Calu3 (cell line): Measurements from ENCODE around the gene GATAD2B. TPM values are rescaled to one million over a fixed set of nuclear protein-coding genes. Genes with fewer than 3 reads are reported as not detected.

Experiments used
- BruUV-seq: library from RNA; stranded (reverse); fragments of 400-500 nt; replicated peaks from 2 replicates; lab custom pipeline; 2021; lab: Mats Ljungman, UMichigan
- CTCF ChIA-PET: fragments of 300-600 bp; sonication (Branson Sonifier 250); formaldehyde crosslinking; loops from one replicate; lab custom pipeline; 2022; ENCODE audit warnings: antibody characterized with exemption; lab: Charles Lee
- DNase-seq: peaks from one replicate; pipeline ENCODE4 v3.0.0; 2022
- H3K27ac Mint-ChIP-seq: one replicate; pipeline ENCODE4 v1.8.0; 2022; ENCODE audit warnings: mixed read lengths; ENCODE audit not compliant: unreplicated experiment
- H3K27me3 Mint-ChIP-seq: one replicate; pipeline ENCODE4 v1.8.0; 2022; ENCODE audit warnings: mixed read lengths; ENCODE audit not compliant: unreplicated experiment
- H3K36me3 Mint-ChIP-seq: one replicate; pipeline ENCODE4 v1.8.0; 2022; ENCODE audit warnings: mild to moderate bottlenecking, moderate library complexity, mixed read lengths; ENCODE audit not compliant: insufficient read depth, unreplicated experiment
- H3K4me1 Mint-ChIP-seq: one replicate; pipeline ENCODE4 v1.8.0; 2022; ENCODE audit warnings: mild to moderate bottlenecking, low read depth, mixed read lengths; ENCODE audit not compliant: unreplicated experiment
- H3K4me3 Mint-ChIP-seq: one replicate; pipeline ENCODE4 v1.8.0; 2022; ENCODE audit warnings: mild to moderate bottlenecking, low read depth, moderate library complexity, mixed read lengths; ENCODE audit not compliant: unreplicated experiment
- H3K9me3 Mint-ChIP-seq: one replicate; pipeline ENCODE4 v1.8.0; 2022; ENCODE audit warnings: low read depth, mixed read lengths; ENCODE audit not compliant: unreplicated experiment
- intact Hi-C: fragments of 100-400 bp; cut with micrococcal nuclease; formaldehyde crosslinking; loops from one replicate; pipeline ENCODE4 v1.10.0; 2022; ENCODE audit not compliant: unreplicated experiment
- microRNA-seq: library from miRNA; unstranded; fragments of <30 nt; microRNA quantifications from one replicate; pipeline ENCODE4 v1.2.0, GENCODE V29; 2022
- total RNA-seq: library from RNA; stranded (reverse); gene quantifications from 2 replicates; pipeline ENCODE4 v1.2.3, GENCODE V29; 2022
- TF ChIP-seq, protein P1 (sequence below): fragments of 200-600 bp; IDR thresholded peaks from one replicate; pipeline ENCODE4 v1.8.0; 2022; ENCODE audit warnings: antibody characterized with exemption; ENCODE audit not compliant: unreplicated experiment

The GATAD2B gene
- total RNA-seq, 1 experiment from 2014 or later = 62.5 TPM

GRCh38 chr1:153760440-153760839 lies 162.3 kb downstream of the GATAD2B start:
- Mint-ChIP-seq H3K27me3 (no peaks in the 10 kb centered on the region), H3K36me3 (peaks cover 13% of the 10 kb centered on the region), H3K27ac (no peak overlapping the region), H3K4me1 (no peaks in the 10 kb centered on the region), H3K9me3 (no peaks in the 10 kb centered on the region), H3K4me3 (no peak overlapping the region)
- TF ChIP-seq, protein P1, sequence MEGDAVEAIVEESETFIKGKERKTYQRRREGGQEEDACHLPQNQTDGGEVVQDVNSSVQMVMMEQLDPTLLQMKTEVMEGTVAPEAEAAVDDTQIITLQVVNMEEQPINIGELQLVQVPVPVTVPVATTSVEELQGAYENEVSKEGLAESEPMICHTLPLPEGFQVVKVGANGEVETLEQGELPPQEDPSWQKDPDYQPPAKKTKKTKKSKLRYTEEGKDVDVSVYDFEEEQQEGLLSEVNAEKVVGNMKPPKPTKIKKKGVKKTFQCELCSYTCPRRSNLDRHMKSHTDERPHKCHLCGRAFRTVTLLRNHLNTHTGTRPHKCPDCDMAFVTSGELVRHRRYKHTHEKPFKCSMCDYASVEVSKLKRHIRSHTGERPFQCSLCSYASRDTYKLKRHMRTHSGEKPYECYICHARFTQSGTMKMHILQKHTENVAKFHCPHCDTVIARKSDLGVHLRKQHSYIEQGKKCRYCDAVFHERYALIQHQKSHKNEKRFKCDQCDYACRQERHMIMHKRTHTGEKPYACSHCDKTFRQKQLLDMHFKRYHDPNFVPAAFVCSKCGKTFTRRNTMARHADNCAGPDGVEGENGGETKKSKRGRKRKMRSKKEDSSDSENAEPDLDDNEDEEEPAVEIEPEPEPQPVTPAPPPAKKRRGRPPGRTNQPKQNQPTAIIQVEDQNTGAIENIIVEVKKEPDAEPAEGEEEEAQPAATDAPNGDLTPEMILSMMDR = no peak
- CTCF ChIA-PET = interaction anchor here (0.7 to 1.5 kb wide), 2 partner anchors 8 to 128 kb away, joined by 3 to 4 read pairs; no protein-coding TSS in a partner anchor
- DNase-seq = no peak
- no TSS peak for BruUV-seq
- intact Hi-C loops = no loop called here

Small RNA genes within 50 kb of the gene (microRNA-seq; reads per million reads assigned to microRNA genes)
- gene MIR6737 = not detected

Other genes starting within 250 kb of the GATAD2B start
- gene NPR1, start 244.3 kb downstream of the GATAD2B start, total RNA-seq = not detected in 2 replicates
- gene INTS3, start 194.9 kb downstream of the GATAD2B start, total RNA-seq = 55.9 and 57.1 TPM in 2 replicates
- 9.0 and 11.9 TPM in 2 replicates for gene SLC27A3, start 147.6 kb downstream of the GATAD2B start, total RNA-seq
- gene DENND4B, start 23.7 kb upstream of the GATAD2B start, total RNA-seq = 89.0 and 90.0 TPM in 2 replicates
- 39.5 and 52.1 TPM in 2 replicates for gene CRTC2, start 35.6 kb upstream of the GATAD2B start, total RNA-seq
- 138 and 152 TPM in 2 replicates for gene SLC39A1, start 40.6 kb upstream of the GATAD2B start, total RNA-seq
- 23.2 and 26.5 TPM in 2 replicates for gene CREB3L4, start 44.9 kb upstream of the GATAD2B start, total RNA-seq
- gene JTB, start 54.7 kb upstream of the GATAD2B start, total RNA-seq = 105 and 115 TPM in 2 replicates
- gene RAB13, start 63.4 kb upstream of the GATAD2B start, total RNA-seq = 87.5 and 95.0 TPM in 2 replicates
- gene RPS27, start 67.8 kb upstream of the GATAD2B start, total RNA-seq = 1,532 and 1,783 TPM in 2 replicates
- gene NUP210L, start 232.1 kb upstream of the GATAD2B start, total RNA-seq = 0.12 TPM in 1 of 2 replicates, not detected in the other